Thyroid gland (tissue), 4 donors: ENCODE data around the gene DALRD3.

Source experiments
- CTCF ChIP-seq, 6 experiments: fragments of 200-600 bp in 3 of 6; fragments of 450-650 bp in 3 of 6; sonication (generic) in 3 of 6; IDR thresholded peaks; one replicate each; pipeline ENCODE4 v1.5.1; 2016 to 2019; ENCODE audit warnings: antibody characterized with exemption in 6 of 6, mild to moderate bottlenecking in 2 of 6, inconsistent platforms in 1 of 6, moderate library complexity in 1 of 6
- POLR2A ChIP-seq, 2 donors: fragments of 450-650 bp; IDR thresholded peaks; one replicate each; pipeline ENCODE4 v1.6.1; 2017; ENCODE audit warnings: antibody characterized with exemption in 2 of 2, mild to moderate bottlenecking in 2 of 2, moderate library complexity in 1 of 2

- TF ChIP-seq POLR2A (IDR thresholded peaks at IDR 0.05) (no peak), CTCF (IDR thresholded peaks at IDR 0.05) (no peak)
Measured at GRCh38 chr3:49005303-49005680, 13.1 kb downstream of the DALRD3 start.
